NCI-H1930 (cell line): Measurements from ENCODE around the gene MAIP1.

Experiments
- DNase-seq, 2 experiments: peaks; one replicate each; lab custom pipeline; 2025; lab: John Stamatoyannopoulos, UW

Gene MAIP1

GRCh38 chr2:199950396-199950795 lies 5.0 kb upstream of the MAIP1 start:
- DNase-seq = no peak

- no peak for DNase-seq
Measured at GRCh38 chr2:199951023-199951422, 4.4 kb upstream of the MAIP1 start.

DNA sequence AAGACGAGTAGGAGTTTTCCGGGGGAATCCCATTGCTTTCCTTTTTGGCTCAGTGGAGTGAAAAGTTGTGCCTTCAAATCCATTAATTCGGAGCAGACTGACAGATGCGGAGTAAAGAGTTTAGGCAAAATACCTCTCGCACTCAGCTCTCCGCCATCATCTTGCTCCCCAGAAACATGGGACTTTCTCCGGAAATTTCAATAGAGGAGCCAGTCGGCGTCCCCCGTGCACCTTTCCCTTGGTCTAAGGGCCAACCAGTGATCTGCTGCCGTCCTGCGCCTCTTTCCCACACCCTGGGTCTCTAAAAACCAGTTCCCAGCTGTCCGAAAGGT lies 409 bp upstream of the MAIP1 start:
- no peak for DNase-seq

- DNase-seq = no peak
Measured at GRCh38 chr2:199956062-199956380, 639 bp downstream of the MAIP1 start.

GRCh38 chr2:199958014-199958413 lies 2.6 kb downstream of the MAIP1 start:
- DNase-seq = no peak

- no peak for DNase-seq
Measured at GRCh38 chr2:199962203-199962602, 6.8 kb downstream of the MAIP1 start.

DNA sequence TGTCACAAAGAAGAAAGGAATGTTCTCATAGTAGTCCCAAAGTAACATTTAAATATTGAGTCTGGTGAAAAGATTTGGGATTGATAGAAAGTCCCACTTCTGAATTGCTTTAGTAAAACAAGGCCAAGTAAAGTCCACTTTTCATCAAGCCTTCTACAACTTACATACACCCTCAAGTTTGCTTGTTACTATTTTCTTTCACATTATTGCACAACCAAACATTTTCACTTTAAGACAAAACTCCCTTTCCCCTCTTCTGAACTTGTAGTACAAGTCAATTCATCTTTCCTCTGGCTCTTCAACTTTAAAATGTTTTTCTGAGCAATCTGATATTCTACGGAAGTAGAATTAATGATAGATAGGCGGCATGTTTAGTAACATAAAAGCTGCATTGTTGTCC lies 11.0 kb downstream of the MAIP1 start:
- DNase-seq = no peak

DNA sequence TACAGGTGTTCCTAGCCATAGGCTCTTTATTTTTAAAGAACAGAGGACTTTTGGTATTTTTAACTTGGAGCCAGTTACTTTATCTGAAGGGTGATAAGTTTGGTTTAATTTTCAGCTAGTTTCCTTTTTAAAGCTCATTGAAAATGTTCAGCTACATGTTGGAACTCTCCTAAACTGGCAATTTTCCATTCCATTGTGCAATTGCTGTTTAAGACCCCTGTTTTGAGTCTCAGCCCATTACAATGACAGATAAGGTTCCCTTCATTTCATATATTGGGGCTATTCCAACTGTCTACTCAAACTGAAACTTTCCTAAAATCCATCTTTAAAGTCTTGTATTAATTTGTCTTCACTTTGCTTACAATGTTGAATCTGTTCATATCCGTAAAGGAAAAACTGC lies 11.6 kb downstream of the MAIP1 start:
- no peak for DNase-seq

- no peak for DNase-seq
Measured at GRCh38 chr2:199968126-199968525, 12.7 kb downstream of the MAIP1 start.

- DNase-seq = no peak
Measured at GRCh38 chr2:199972088-199972626, 16.8 kb downstream of the MAIP1 start.

GRCh38 chr2:199973703-199974102 lies 18.3 kb downstream of the MAIP1 start:
- DNase-seq = peak in 1 of 2 experiments; percentile 3

GRCh38 chr2:199975273-199975895 lies 20.0 kb downstream of the MAIP1 start:
- no peak for DNase-seq

- DNase-seq = no peak
Measured at GRCh38 chr2:199977984-199978415, 22.6 kb downstream of the MAIP1 start.

GRCh38 chr2:199979398-199979797 lies 24.0 kb downstream of the MAIP1 start:
- DNase-seq = no peak

DNA sequence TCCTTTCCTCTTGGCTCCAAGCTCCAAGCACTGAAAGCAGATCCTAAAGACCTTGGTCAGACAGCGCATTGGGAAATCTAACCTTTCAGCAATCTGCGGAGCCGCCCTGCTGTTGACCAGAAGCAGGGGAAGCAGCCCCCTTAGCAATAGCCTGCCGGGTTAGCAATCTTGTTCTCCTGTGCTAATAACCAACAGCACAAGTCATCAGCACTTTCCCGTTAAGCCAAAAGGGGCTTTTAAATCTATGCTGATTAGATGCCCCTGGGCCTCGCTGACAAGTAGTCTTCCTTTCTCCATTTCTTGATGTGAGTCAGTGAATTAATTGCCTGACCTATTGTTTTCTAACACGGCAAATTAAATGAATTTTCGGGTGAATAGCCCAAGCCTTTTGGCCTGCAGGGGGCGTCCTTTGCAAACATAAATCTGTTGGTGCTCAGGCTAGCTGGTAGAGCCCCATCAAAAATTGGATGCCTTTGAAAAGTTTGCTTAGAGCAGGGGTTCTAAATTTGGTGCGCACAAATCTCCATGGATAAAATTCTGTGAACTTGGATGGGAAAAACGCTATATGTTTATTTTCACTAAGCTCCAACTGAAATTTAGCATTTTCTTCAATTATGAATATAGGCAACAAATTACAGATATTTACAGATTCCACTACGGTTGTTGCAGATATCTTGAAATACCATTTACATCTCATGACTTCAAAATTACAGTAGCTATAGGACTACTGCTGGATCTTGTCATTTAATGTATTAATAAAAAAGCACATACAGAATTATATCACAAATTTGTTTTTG lies 24.6 kb downstream of the MAIP1 start:
- peak; percentile 4 to 73 for DNase-seq

DNA sequence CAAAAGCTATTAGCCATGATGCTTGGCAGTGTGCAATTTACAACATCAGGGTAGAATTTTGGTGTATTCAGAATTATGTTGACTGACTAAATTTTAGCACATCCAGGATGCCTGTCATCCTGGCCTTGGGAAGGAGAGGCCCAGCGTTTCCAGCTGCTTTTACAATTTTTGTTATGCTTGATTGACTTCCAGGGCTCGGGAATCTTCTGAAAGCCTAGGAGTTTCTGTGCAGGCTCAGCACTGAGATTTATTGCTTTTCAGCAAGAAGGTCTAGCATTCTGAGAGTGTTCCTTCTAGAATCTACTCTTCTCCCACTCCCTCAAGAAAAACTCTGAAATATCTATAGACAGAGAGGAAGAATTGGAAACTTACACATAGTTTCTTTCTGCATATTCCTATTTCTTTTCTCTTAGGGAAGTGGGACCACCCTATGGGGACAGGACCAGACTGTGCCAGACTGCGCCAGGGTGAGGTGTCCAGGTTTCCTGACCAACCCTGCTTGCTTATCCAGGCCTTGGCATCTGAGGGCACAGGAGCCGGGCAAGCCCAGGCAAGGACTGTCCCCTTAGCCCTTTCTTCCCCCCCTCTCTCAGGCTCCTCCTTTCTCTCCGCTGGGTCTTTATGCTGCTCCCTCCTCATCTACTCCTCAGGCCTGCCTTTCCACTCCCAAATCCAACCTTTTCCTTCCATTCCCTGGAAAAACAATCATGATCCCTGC lies 26.9 kb downstream of the MAIP1 start:
- no peak for DNase-seq

- no peak for DNase-seq
Measured at GRCh38 chr2:199983534-199983933, 28.2 kb downstream of the MAIP1 start.

DNA sequence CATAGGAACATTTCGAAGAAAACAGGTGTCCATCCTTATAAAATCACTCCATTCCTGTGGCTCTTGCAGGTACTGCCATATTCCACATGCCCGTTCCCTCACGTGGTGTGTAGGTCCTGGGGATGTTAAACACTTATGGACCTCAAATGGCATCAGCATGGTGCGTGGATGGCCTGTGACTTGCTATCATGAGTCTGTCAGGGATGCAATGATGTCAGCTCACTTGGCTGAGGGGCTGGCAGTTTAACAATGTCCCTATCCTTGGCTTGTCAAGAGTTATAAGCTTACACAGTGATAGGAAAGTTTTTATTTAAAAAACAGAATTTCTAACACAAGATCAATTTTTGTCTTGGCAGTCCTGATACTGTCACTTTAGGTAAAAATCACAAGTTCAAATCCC lies 28.8 kb downstream of the MAIP1 start:
- no peak for DNase-seq

- no peak for DNase-seq
Measured at GRCh38 chr2:199984755-199985154, 29.4 kb downstream of the MAIP1 start.

DNA sequence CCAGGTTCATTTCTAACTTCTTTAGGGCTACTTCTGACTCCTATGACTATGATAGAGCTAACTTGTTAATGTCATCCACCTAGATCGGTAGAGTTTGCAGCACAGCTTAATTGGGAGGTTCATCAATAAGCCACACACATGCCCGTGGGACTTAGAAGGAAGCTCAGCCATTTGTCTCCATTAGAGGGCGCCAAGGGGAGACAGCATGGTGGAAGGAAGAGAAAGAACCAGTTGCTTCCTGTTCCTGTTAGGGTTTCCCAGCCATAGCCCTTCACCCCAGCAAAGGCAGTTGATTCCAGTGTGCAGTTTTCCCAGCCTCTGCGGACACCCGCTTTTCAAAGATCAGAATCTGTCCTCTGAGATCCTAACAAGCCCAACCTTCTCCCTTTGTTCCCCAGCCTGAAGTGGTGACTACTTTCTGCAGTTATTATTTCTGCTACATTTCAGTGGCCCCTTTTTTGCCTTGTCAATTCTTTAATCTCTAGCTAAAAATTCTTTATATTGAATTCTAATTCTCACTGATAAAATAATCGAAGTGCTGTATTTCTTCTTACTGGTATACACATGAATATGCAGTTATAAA lies 30.3 kb downstream of the MAIP1 start:
- peak in 1 of 2 experiments; percentile 26 for DNase-seq

DNA sequence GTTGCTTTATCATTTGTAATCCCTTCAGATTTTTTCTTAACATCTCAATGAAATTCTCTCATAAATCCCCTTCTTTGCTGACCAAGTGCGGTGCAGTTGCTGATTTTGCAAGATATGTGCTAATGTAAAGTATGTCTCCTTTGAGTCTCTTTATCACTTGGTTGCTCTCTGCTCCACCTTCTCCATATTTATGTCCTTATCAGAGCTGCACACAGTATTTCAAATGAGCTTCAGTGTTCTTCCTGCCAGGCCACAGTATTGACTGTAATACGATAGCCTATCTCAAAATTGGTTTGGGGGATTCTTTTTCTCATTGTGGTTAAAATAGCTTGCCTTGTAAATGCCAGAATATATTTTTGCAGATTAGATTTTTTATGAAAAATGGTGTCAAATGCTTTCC lies 32.2 kb downstream of the MAIP1 start:
- DNase-seq = no peak

GRCh38 chr2:199988151-199988550 lies 32.8 kb downstream of the MAIP1 start:
- no peak for DNase-seq

GRCh38 chr2:199989822-199990221 lies 34.4 kb downstream of the MAIP1 start:
- no peak for DNase-seq
